Smooth muscle cell (in vitro differentiated cells): ENCODE results near the gene ATRNL1. TPM values are rescaled to one million over a fixed set of nuclear protein-coding genes. Genes with fewer than 3 reads are reported as not detected.

Experiments used
- DNase-seq: peaks from one replicate; lab custom pipeline; 2025; ENCODE audit not compliant: unreplicated experiment; lab: John Stamatoyannopoulos, UW
- H2AFZ ChIP-seq: fragments of 200-600 bp; sonication (generic); 2 replicates; pipeline ENCODE4 v1.6.0; 2016; ENCODE audit warnings: antibody characterized with exemption, low read depth, mild to moderate bottlenecking
- H3F3A ChIP-seq: fragments of 200-600 bp; sonication (generic); 2 replicates; pipeline ENCODE4 v1.6.0; 2017; ENCODE audit warnings: antibody characterized with exemption, low read depth
- H3K27ac ChIP-seq: fragments of 200-600 bp; sonication (generic); 2 replicates; pipeline ENCODE4 v1.5.1; 2016; ENCODE audit warnings: low read depth, mild to moderate bottlenecking
- H3K27me3 ChIP-seq: fragments of 200-600 bp; sonication (generic); 2 replicates; pipeline ENCODE4 v1.6.1; 2016; ENCODE audit warnings: low read depth, mild to moderate bottlenecking
- H3K36me3 ChIP-seq: fragments of 200-600 bp; sonication (generic); 2 replicates; pipeline ENCODE4 v1.5.1; 2016; ENCODE audit warnings: low read depth
- H3K4me1 ChIP-seq: fragments of 200-600 bp; sonication (generic); 2 replicates; pipeline ENCODE4 v1.5.1; 2016; ENCODE audit warnings: low read depth
- H3K4me2 ChIP-seq: fragments of 200-600 bp; sonication (generic); 2 replicates; pipeline ENCODE4 v1.6.0; 2016; ENCODE audit warnings: mild to moderate bottlenecking
- H3K4me3 ChIP-seq: fragments of 200-600 bp; sonication (generic); 2 replicates; pipeline ENCODE4 v1.5.1; 2016; ENCODE audit warnings: mild to moderate bottlenecking
- H3K79me2 ChIP-seq: fragments of 200-600 bp; sonication (generic); 2 replicates; pipeline ENCODE4 v1.6.0; 2016; ENCODE audit warnings: low read depth, mild to moderate bottlenecking
- H3K9ac ChIP-seq: fragments of 200-600 bp; sonication (generic); 2 replicates; pipeline ENCODE4 v1.6.0; 2016; ENCODE audit warnings: low read depth
- H3K9me3 ChIP-seq: fragments of 200-600 bp; sonication (generic); replicated peaks from 2 replicates; pipeline ENCODE4 v1.5.1; 2016; ENCODE audit warnings: low read depth
- H4K20me1 ChIP-seq: fragments of 200-600 bp; sonication (generic); 2 replicates; pipeline ENCODE4 v1.6.0; 2016; ENCODE audit warnings: low read depth
- WGBS: methylation state at CpG from one replicate; pipeline ENCODE4 v1.1.7; 2016; ENCODE audit warnings: low lambda C conversion rate; 5-methylcytosine and 5-hydroxymethylcytosine counted together
- polyA plus RNA-seq: library from polyadenylated mRNA; unstranded; fragments of >200 nt; fragmentation: Nextera tagmentation; extraction: Ambion mirVana; gene quantifications from 2 replicates; pipeline ENCODE4 v1.2.1, GENCODE V29; 2016
- total RNA-seq: library from RNA; depleted of rRNA; stranded (reverse); fragments of >200 nt; gene quantifications from 2 replicates; pipeline ENCODE4 v1.2.3, GENCODE V29; 2014
- TF ChIP-seq, protein P1 (sequence below): fragments of 200-600 bp; sonication (generic); IDR thresholded peaks from 2 replicates; pipeline ENCODE4 v1.5.1; 2017; ENCODE audit warnings: borderline replicate concordance, mild to moderate bottlenecking, antibody characterized with exemption; ENCODE audit not compliant: insufficient read depth, poor library complexity, severe bottlenecking

ATRNL1 gene
- total and polyA plus RNA-seq, 2 experiments from 2014 or later = 2.7 to 14.9 TPM

DNA sequence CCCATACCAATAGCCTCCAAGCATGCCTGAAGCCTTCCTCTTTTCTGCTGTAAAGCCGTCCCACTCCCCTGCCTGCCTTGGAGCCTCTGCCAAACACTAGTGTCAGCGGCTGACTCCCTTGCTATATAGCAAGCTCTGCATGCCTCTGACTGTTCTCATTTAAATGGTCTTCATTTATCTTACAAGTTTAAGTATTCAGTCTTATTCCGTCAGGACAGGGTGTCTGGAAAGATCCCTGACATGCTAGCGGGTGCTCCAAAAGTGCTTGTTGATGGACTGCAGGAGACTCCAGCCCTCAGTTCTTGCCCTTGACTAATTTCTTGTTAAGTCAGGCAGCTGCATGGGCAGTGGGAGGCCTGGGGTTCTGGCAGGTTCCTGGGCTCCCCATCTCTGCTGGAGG lies 881.2 kb downstream of the ATRNL1 start:
- no peak for DNase-seq
- Histone ChIP-seq H3K4me3 (no peak overlapping the region), H3K36me3 (no peaks in the 10 kb centered on the region), H3K4me1 (no peaks in the 10 kb centered on the region), H3K4me2 (no peak overlapping the region), H4K20me1 (no peaks in the 10 kb centered on the region), H2AFZ (no peak overlapping the region), H3K27me3 (no peaks in the 10 kb centered on the region), H3K27ac (no peak overlapping the region), H3K9me3 (no peaks in the 10 kb centered on the region), H3K79me2 (no peaks in the 10 kb centered on the region), H3K9ac (no peak overlapping the region), H3F3A (no peaks in the 10 kb centered on the region)
- 68% methylated on average over 4 of the region's 4 CpGs for WGBS
- TF ChIP-seq, protein P1, sequence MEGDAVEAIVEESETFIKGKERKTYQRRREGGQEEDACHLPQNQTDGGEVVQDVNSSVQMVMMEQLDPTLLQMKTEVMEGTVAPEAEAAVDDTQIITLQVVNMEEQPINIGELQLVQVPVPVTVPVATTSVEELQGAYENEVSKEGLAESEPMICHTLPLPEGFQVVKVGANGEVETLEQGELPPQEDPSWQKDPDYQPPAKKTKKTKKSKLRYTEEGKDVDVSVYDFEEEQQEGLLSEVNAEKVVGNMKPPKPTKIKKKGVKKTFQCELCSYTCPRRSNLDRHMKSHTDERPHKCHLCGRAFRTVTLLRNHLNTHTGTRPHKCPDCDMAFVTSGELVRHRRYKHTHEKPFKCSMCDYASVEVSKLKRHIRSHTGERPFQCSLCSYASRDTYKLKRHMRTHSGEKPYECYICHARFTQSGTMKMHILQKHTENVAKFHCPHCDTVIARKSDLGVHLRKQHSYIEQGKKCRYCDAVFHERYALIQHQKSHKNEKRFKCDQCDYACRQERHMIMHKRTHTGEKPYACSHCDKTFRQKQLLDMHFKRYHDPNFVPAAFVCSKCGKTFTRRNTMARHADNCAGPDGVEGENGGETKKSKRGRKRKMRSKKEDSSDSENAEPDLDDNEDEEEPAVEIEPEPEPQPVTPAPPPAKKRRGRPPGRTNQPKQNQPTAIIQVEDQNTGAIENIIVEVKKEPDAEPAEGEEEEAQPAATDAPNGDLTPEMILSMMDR = no peak

DNA sequence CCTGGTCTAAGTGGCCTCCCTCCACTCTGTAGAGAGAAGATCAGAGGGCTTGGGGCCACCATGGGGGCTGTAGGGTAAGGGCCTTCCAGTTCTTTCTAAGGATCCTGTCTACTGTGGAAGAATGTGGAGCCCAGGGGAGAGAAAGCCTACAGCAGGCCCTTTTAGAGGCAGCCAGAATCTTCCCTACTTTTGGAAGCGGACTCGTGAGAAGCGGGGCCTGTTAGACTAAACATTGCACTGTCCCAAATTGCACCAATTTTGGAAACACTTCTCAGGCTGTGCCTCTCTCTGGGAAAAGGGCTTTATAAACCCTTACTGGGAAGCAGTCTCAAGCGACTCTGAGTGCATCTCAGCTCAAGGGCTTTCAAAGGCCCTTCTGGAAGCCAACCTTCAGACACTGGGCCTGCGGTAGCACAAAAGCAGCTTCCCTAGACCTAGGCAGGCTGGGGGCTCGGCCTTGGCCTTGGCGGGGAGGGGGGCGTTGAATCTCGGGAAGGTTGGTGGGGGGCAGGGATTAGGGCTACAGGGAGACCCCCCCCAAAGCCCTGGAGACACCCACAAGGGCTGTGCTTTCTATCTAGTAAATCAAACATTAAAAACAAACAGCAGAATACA lies 881.8 kb downstream of the ATRNL1 start:
- Histone ChIP-seq H3K27me3 (no peaks in the 10 kb centered on the region), H3F3A (no peaks in the 10 kb centered on the region), H3K27ac (no peak overlapping the region), H3K4me3 (no peak overlapping the region), H4K20me1 (no peaks in the 10 kb centered on the region), H3K9me3 (no peaks in the 10 kb centered on the region), H2AFZ (no peak overlapping the region), H3K9ac (no peak overlapping the region), H3K79me2 (no peaks in the 10 kb centered on the region), H3K36me3 (no peaks in the 10 kb centered on the region), H3K4me2 (no peak overlapping the region), H3K4me1 (no peaks in the 10 kb centered on the region)
- DNase-seq = no peak
- TF ChIP-seq, protein P1 = no peak
- 85% methylated on average over 9 of the region's 9 CpGs for WGBS

DNA sequence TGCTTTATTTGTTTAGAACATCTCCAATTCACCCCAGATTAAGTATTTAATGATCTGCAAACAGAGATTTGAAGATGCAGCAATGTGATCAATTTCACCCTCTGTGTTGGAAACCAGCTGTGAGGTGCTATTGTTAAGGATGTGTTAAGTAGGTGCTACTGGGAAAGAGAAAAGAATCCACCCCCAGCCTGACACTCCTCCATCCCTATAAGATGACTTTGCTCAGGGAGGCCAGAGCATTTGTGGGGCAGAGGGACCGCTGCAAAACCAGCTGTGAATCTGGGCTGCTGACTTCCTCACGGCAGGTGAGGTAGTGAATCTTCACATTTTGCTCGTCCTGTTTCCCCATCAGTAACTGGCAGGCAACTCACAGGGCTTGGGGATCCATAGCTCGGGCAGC lies 882.3 kb downstream of the ATRNL1 start:
- TF ChIP-seq, protein P1 = no peak
- H3K36me3 ChIP-seq = no peaks in the 10 kb centered on the region
- H4K20me1 ChIP-seq = no peaks in the 10 kb centered on the region
- H3K79me2 ChIP-seq = no peaks in the 10 kb centered on the region
- H3K27ac ChIP-seq = no peak overlapping the region
- H3K4me1 ChIP-seq = no peaks in the 10 kb centered on the region
- H3F3A ChIP-seq = no peaks in the 10 kb centered on the region
- H3K27me3 ChIP-seq = no peaks in the 10 kb centered on the region
- no peaks in the 10 kb centered on the region for H3K9me3 ChIP-seq
- DNase-seq = no peak
- H3K4me3 ChIP-seq = no peak overlapping the region
- H3K4me2 ChIP-seq = no peak overlapping the region
- WGBS = 72% methylated on average over 4 of the region's 4 CpGs
- no peak overlapping the region for H3K9ac ChIP-seq
- H2AFZ ChIP-seq = no peak overlapping the region

DNA sequence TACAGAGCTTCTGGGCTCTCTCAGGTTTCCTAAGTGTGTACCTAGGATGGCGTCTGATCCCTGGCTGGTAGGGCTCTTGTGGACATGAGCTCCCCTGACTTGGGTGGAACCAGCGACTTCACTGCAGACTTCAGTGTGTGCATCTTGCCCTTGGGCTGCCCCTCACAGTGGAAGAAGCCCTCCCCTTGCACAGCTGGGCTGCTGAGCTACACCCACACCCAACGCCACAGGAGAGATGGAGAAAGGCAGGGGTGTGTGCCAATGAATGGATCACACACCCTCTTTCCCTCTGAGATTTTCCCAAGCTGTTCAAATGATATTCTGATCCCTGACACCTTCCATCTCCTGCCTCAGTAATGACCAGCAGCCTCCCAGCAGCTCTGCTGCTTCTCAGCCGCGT lies 883.2 kb downstream of the ATRNL1 start:
- Histone ChIP-seq H3K36me3 (no peaks in the 10 kb centered on the region), H3K27ac (no peak overlapping the region), H2AFZ (no peak overlapping the region), H3K4me3 (no peak overlapping the region), H3K79me2 (no peaks in the 10 kb centered on the region), H3K9ac (no peak overlapping the region), H4K20me1 (no peaks in the 10 kb centered on the region), H3F3A (no peaks in the 10 kb centered on the region), H3K27me3 (no peaks in the 10 kb centered on the region), H3K4me1 (peaks cover 4% of the 10 kb centered on the region), H3K9me3 (no peaks in the 10 kb centered on the region), H3K4me2 (no peak overlapping the region)
- WGBS = 93% methylated on average over 5 of the region's 5 CpGs
- TF ChIP-seq, protein P1 = no peak
- no peak for DNase-seq
